ENCODE results near the gene SEMA3A.

SEMA3A gene

GRCh38 chr7:84125654-84126053 is 68.9 kb downstream of the SEMA3A start:
- Mint-ChIP-seq H3K27me3 (no peaks in the 10 kb centered on the region), H3K4me1 (no peaks in the 10 kb centered on the region), H3K9me3 (peaks cover 5% of the 10 kb centered on the region), H3K4me3 (no peak overlapping the region), H3K27ac (no peak overlapping the region), H3K36me3 (no peaks in the 10 kb centered on the region)
- DNase-seq (ENCODE audit: low spot score in 2 of 2) (no peak), ATAC-seq (ENCODE audit: low read depth) (no peak)

GRCh38 chr7:84123965-84124547 is 70.5 kb downstream of the SEMA3A start:
- peaks cover 3% of the 10 kb centered on the region for H3K9me3 Mint-ChIP-seq
- H3K27ac Mint-ChIP-seq = no peak overlapping the region
- H3K27me3 Mint-ChIP-seq = no peaks in the 10 kb centered on the region
- no peaks in the 10 kb centered on the region for H3K4me1 Mint-ChIP-seq
- no peak for DNase-seq (ENCODE audit: low spot score in 2 of 2)
- no peak for ATAC-seq (ENCODE audit: low read depth)
- H3K36me3 Mint-ChIP-seq = no peaks in the 10 kb centered on the region
- H3K4me3 Mint-ChIP-seq = no peak overlapping the region

GRCh38 chr7:84122582-84123360 is 71.8 kb downstream of the SEMA3A start:
- Mint-ChIP-seq H3K9me3 (peaks cover 3% of the 10 kb centered on the region), H3K4me1 (no peaks in the 10 kb centered on the region), H3K36me3 (no peaks in the 10 kb centered on the region), H3K27me3 (no peaks in the 10 kb centered on the region), H3K4me3 (no peak overlapping the region), H3K27ac (no peak overlapping the region)
- no peak for DNase-seq (ENCODE audit: low spot score in 2 of 2)
- ATAC-seq (ENCODE audit: low read depth) = no peak

GRCh38 chr7:84117304-84117703 is 77.3 kb downstream of the SEMA3A start:
- Mint-ChIP-seq H3K4me1 (no peaks in the 10 kb centered on the region), H3K9me3 (peaks cover 1% of the 10 kb centered on the region), H3K36me3 (no peaks in the 10 kb centered on the region), H3K27me3 (no peaks in the 10 kb centered on the region), H3K4me3 (no peak overlapping the region), H3K27ac (no peak overlapping the region)
- ATAC-seq (ENCODE audit: low read depth) (no peak), DNase-seq (ENCODE audit: low spot score in 2 of 2) (no peak)

- Mint-ChIP-seq H3K9me3 (peaks cover 1% of the 10 kb centered on the region), H3K27ac (no peak overlapping the region), H3K4me1 (no peaks in the 10 kb centered on the region), H3K27me3 (no peaks in the 10 kb centered on the region), H3K36me3 (no peaks in the 10 kb centered on the region), H3K4me3 (no peak overlapping the region)
- no peak for ATAC-seq (ENCODE audit: low read depth)
- no peak for DNase-seq (ENCODE audit: low spot score in 2 of 2)
Observed at GRCh38 chr7:84113906-84114850, 80.4 kb downstream of the SEMA3A start.

DNA sequence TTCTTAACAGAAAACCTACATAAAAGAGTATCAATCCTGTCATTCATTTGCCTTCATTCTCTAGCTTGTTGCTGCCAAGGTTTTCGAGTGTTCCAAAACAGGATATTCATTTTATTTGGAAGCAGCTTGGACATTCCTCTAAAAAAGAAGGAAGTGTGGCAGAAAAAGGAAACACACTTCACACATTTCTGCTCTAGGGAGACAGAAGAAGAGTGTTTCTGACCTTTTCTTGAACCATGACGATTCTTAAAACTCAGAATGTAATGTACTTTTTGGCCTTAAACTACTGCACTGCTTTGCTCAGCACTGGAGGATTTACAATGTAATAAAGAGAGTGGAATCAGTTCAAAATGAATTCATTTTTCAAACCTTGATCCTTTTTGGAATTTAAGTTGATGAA is 81.3 kb downstream of the SEMA3A start:
- Mint-ChIP-seq H3K36me3 (no peaks in the 10 kb centered on the region), H3K9me3 (no peaks in the 10 kb centered on the region), H3K27me3 (no peaks in the 10 kb centered on the region), H3K4me1 (no peaks in the 10 kb centered on the region), H3K4me3 (no peak overlapping the region), H3K27ac (no peak overlapping the region)
- ATAC-seq (ENCODE audit: low read depth) = no peak
- DNase-seq (ENCODE audit: low spot score in 2 of 2) = no peak

DNA sequence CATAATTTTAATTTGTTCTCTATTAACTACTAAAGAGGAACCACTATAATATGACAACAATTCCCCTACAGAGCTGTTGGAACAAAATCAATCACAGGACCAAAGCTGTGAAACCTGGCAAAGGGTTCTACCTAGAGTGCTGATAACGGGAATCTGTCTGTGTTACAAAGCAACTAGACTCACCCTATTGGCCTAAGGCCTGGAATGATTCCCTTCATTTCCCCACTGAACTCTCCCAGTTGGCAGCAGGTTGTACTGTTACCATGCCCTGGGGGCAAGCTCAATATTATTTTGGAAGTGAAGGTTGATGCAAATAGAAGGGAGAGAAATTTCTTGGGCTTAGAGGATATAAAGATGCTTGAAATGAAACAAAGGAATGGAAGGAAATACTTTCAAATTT is 81.8 kb downstream of the SEMA3A start:
- Mint-ChIP-seq H3K9me3 (no peaks in the 10 kb centered on the region), H3K4me3 (no peak overlapping the region), H3K27ac (no peak overlapping the region), H3K27me3 (no peaks in the 10 kb centered on the region), H3K36me3 (no peaks in the 10 kb centered on the region), H3K4me1 (no peaks in the 10 kb centered on the region)
- no peak for ATAC-seq (ENCODE audit: low read depth)
- DNase-seq (ENCODE audit: low spot score in 2 of 2) = no peak

GRCh38 chr7:84111842-84112241 is 82.7 kb downstream of the SEMA3A start:
- H3K27me3 Mint-ChIP-seq = no peaks in the 10 kb centered on the region
- ATAC-seq (ENCODE audit: low read depth) (no peak), DNase-seq (ENCODE audit: low spot score in 2 of 2) (no peak)
- no peaks in the 10 kb centered on the region for H3K36me3 Mint-ChIP-seq
- H3K4me3 Mint-ChIP-seq = no peak overlapping the region
- no peaks in the 10 kb centered on the region for H3K9me3 Mint-ChIP-seq
- no peak overlapping the region for H3K27ac Mint-ChIP-seq
- H3K4me1 Mint-ChIP-seq = no peaks in the 10 kb centered on the region

- Mint-ChIP-seq H3K27ac (no peak overlapping the region), H3K36me3 (no peaks in the 10 kb centered on the region), H3K27me3 (no peaks in the 10 kb centered on the region), H3K4me3 (no peak overlapping the region), H3K4me1 (no peaks in the 10 kb centered on the region), H3K9me3 (no peaks in the 10 kb centered on the region)
- ATAC-seq (ENCODE audit: low read depth) = no peak
- DNase-seq (ENCODE audit: low spot score in 2 of 2) = no peak
Observed at GRCh38 chr7:84110400-84110799, 84.2 kb downstream of the SEMA3A start.

DNA sequence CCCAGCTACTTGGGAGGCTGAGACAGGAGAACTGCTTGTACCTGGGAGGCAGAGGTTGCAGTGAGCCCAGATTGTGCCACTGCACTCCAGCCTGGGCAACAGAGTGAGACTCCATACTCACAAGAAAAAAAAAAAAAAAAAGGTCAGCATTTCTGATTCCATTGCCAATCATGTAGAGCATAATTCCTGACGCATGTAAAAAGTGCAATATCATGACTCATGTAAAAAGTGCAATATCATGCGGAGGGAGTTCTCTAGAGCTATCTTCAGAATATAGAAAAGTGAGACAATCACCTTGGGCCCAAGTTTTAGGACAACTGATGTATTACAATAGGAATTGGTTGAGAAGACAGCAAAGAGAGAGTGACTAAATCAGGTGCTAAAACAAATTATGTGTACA is 85.8 kb downstream of the SEMA3A start:
- no peak for DNase-seq (ENCODE audit: low spot score in 2 of 2)
- no peak overlapping the region for H3K4me3 Mint-ChIP-seq
- H3K27me3 Mint-ChIP-seq = no peaks in the 10 kb centered on the region
- no peak for ATAC-seq (ENCODE audit: low read depth)
- no peaks in the 10 kb centered on the region for H3K36me3 Mint-ChIP-seq
- no peaks in the 10 kb centered on the region for H3K9me3 Mint-ChIP-seq
- no peaks in the 10 kb centered on the region for H3K4me1 Mint-ChIP-seq
- H3K27ac Mint-ChIP-seq = no peak overlapping the region

GRCh38 chr7:84108119-84108518 is 86.5 kb downstream of the SEMA3A start:
- H3K27ac Mint-ChIP-seq = no peak overlapping the region
- DNase-seq (ENCODE audit: low spot score in 2 of 2) = no peak
- no peaks in the 10 kb centered on the region for H3K4me1 Mint-ChIP-seq
- no peaks in the 10 kb centered on the region for H3K27me3 Mint-ChIP-seq
- H3K9me3 Mint-ChIP-seq = no peaks in the 10 kb centered on the region
- no peaks in the 10 kb centered on the region for H3K36me3 Mint-ChIP-seq
- no peak overlapping the region for H3K4me3 Mint-ChIP-seq
- ATAC-seq (ENCODE audit: low read depth) = no peak

- Mint-ChIP-seq H3K27ac (no peak overlapping the region), H3K27me3 (no peaks in the 10 kb centered on the region), H3K4me1 (no peaks in the 10 kb centered on the region), H3K9me3 (no peaks in the 10 kb centered on the region), H3K36me3 (no peaks in the 10 kb centered on the region), H3K4me3 (no peak overlapping the region)
- ATAC-seq (ENCODE audit: low read depth) (no peak), DNase-seq (ENCODE audit: low spot score in 2 of 2) (no peak)
Observed at GRCh38 chr7:84107259-84107658, 87.3 kb downstream of the SEMA3A start.

DNA sequence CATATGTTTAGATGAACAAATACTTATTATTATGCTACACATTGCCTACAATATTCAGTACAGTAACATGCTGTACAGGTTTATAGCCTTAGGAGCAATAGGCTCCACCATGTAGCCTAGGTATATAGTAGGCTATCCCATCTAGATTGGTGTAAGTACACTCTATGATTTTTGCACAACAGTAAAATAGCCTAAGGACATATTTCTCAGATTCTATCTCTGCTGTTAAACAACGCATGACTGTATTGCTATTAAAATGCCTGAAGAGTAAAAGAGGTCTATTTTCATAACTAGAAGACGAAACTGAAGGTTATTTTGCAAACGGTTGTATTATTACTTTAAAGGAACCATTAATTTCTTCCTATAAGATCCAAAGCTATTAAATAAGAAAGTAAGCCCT is 88.3 kb downstream of the SEMA3A start:
- H3K4me3 Mint-ChIP-seq = no peak overlapping the region
- no peaks in the 10 kb centered on the region for H3K27me3 Mint-ChIP-seq
- no peaks in the 10 kb centered on the region for H3K36me3 Mint-ChIP-seq
- no peak for ATAC-seq (ENCODE audit: low read depth)
- no peak overlapping the region for H3K27ac Mint-ChIP-seq
- H3K9me3 Mint-ChIP-seq = no peaks in the 10 kb centered on the region
- H3K4me1 Mint-ChIP-seq = no peaks in the 10 kb centered on the region
- no peak for DNase-seq (ENCODE audit: low spot score in 2 of 2)

- no peaks in the 10 kb centered on the region for H3K9me3 Mint-ChIP-seq
- no peaks in the 10 kb centered on the region for H3K4me1 Mint-ChIP-seq
- ATAC-seq (ENCODE audit: low read depth) = no peak
- no peaks in the 10 kb centered on the region for H3K36me3 Mint-ChIP-seq
- no peak overlapping the region for H3K4me3 Mint-ChIP-seq
- H3K27ac Mint-ChIP-seq = no peak overlapping the region
- no peaks in the 10 kb centered on the region for H3K27me3 Mint-ChIP-seq
- no peak for DNase-seq (ENCODE audit: low spot score in 2 of 2)
Observed at GRCh38 chr7:84105586-84105985, 89.0 kb downstream of the SEMA3A start.

Measured in memory B cell (primary cell).